Astrocyte (in vitro differentiated cells and primary cell): ENCODE measurements around the gene RBFOX2. TPM values are rescaled to one million over a fixed set of nuclear protein-coding genes. Genes with fewer than 3 reads are reported as not detected.
A peak's percentile ranks its signal among the peaks of the same experiment; 100 is the strongest.

Experiments used
- DNase-seq: peaks from one replicate; pipeline ENCODE4 v3.0.0-alpha.2; 2010; ENCODE audit warnings: low read depth
- FAIRE-seq: peaks from 2 replicates; lab custom pipeline; 2011; peaks lifted over from hg19 to GRCh38; lab: Jason Lieb, UNC
- H2AFZ ChIP-seq: 2 replicates; pipeline ENCODE4 v1.6.0; 2012; ENCODE audit warnings: low read depth, low read length, inconsistent platforms
- H3K27ac ChIP-seq: 2 replicates; pipeline ENCODE4 v1.5.1; 2011; ENCODE audit warnings: low read depth, low read length, inconsistent platforms
- H3K27me3 ChIP-seq: 2 replicates; pipeline ENCODE4 v1.6.0; 2011; ENCODE audit warnings: low read length, inconsistent platforms; ENCODE audit not compliant: insufficient read depth
- H3K36me3 ChIP-seq: 2 replicates; pipeline ENCODE4 v1.5.1; 2011; ENCODE audit warnings: low read length, inconsistent platforms; ENCODE audit not compliant: insufficient read depth
- H3K4me1 ChIP-seq: 2 replicates; pipeline ENCODE4 v1.5.1; 2011; ENCODE audit warnings: low read length, inconsistent platforms; ENCODE audit not compliant: insufficient read depth
- H3K4me2 ChIP-seq: 2 replicates; pipeline ENCODE4 v1.6.0; 2012; ENCODE audit warnings: low read length, inconsistent platforms
- H3K4me3 ChIP-seq: 2 replicates; pipeline ENCODE4 v1.5.1; 2011; ENCODE audit warnings: low read depth, mild to moderate bottlenecking, low read length, inconsistent platforms; ENCODE audit not compliant: insufficient read depth
- H3K79me2 ChIP-seq: 2 replicates; pipeline ENCODE4 v1.6.0; 2012; ENCODE audit warnings: mild to moderate bottlenecking, low read length, inconsistent platforms; ENCODE audit not compliant: insufficient read depth
- H3K9ac ChIP-seq: 2 replicates; pipeline ENCODE4 v1.6.0; 2012; ENCODE audit warnings: mild to moderate bottlenecking, low read length, inconsistent platforms
- H3K9me3 ChIP-seq: 2 replicates; pipeline ENCODE4 v1.5.1; 2012; ENCODE audit warnings: low read depth, mild to moderate bottlenecking, low read length, inconsistent platforms; ENCODE audit not compliant: insufficient read depth
- H4K20me1 ChIP-seq: 2 replicates; pipeline ENCODE4 v1.6.0; 2012; ENCODE audit warnings: low read length, inconsistent platforms; ENCODE audit not compliant: insufficient read depth
- H3K27ac Mint-ChIP-seq: one replicate; pipeline ENCODE4 v1.8.0; 2021; ENCODE audit warnings: mild to moderate bottlenecking, mixed read lengths; ENCODE audit not compliant: unreplicated experiment
- H3K27me3 Mint-ChIP-seq: one replicate; pipeline ENCODE4 v1.8.0; 2021; ENCODE audit warnings: low read depth, mixed read lengths; ENCODE audit not compliant: unreplicated experiment
- H3K36me3 Mint-ChIP-seq: one replicate; pipeline ENCODE4 v1.8.0; 2021; ENCODE audit warnings: low read depth, mixed read lengths; ENCODE audit not compliant: unreplicated experiment
- H3K4me1 Mint-ChIP-seq: one replicate; pipeline ENCODE4 v1.8.0; 2021; ENCODE audit warnings: low read depth, mixed read lengths; ENCODE audit not compliant: unreplicated experiment
- H3K4me3 Mint-ChIP-seq: one replicate; pipeline ENCODE4 v1.8.0; 2021; ENCODE audit warnings: mild to moderate bottlenecking, moderate library complexity, mixed read lengths; ENCODE audit not compliant: unreplicated experiment
- H3K9me3 Mint-ChIP-seq: one replicate; pipeline ENCODE4 v1.8.0; 2021; ENCODE audit warnings: mild to moderate bottlenecking, mixed read lengths; ENCODE audit not compliant: unreplicated experiment
- CTCF ChIP-seq: IDR thresholded peaks from 2 replicates; pipeline ENCODE4 v1.5.1; 2011; ENCODE audit warnings: low read depth, mild to moderate bottlenecking, inconsistent platforms, low read length, moderate library complexity; ENCODE audit not compliant: insufficient read depth
- EZH2 ChIP-seq: IDR thresholded peaks from 2 replicates; pipeline ENCODE4 v1.6.1; 2012; ENCODE audit warnings: mild to moderate bottlenecking, low read length, inconsistent platforms; ENCODE audit not compliant: insufficient read depth
- total RNA-seq: library from RNA; stranded (reverse); gene quantifications from 2 replicates; pipeline ENCODE4 v1.2.1, GENCODE V29; 2021

Gene RBFOX2
- total RNA-seq, 1 donor from 2014 or later: 169 TPM

GRCh38 chr22:35894937-35895708 lies 133.5 kb downstream of the RBFOX2 start:
- H3K4me3 ChIP-seq: no peak overlapping the region
- peaks cover 8% of the 10 kb centered on the region for H3K36me3 Mint-ChIP-seq
- H2AFZ ChIP-seq: no peak overlapping the region
- no peaks in the 10 kb centered on the region for H3K9me3 Mint-ChIP-seq
- H3K9me3 ChIP-seq: no peaks in the 10 kb centered on the region
- H3K4me1 Mint-ChIP-seq: peaks cover 49% of the 10 kb centered on the region
- H3K27ac ChIP-seq: no peak overlapping the region
- TF ChIP-seq CTCF: no peak
- TF ChIP-seq EZH2: no peak
- H3K27me3 ChIP-seq: no peaks in the 10 kb centered on the region
- DNase-seq: peak; percentile 68
- peaks cover 23% of the 10 kb centered on the region for H3K4me1 ChIP-seq
- no peaks in the 10 kb centered on the region for H3K27me3 Mint-ChIP-seq
- H3K36me3 ChIP-seq: no peaks in the 10 kb centered on the region
- peak overlapping the region; percentile 12 for H3K4me2 ChIP-seq
- peaks cover 59% of the 10 kb centered on the region for H4K20me1 ChIP-seq
- peak overlapping the region; percentile 14 for H3K4me3 Mint-ChIP-seq
- H3K27ac Mint-ChIP-seq: peak overlapping the region; percentile 16
- peaks cover 81% of the 10 kb centered on the region for H3K79me2 ChIP-seq
- H3K9ac ChIP-seq: no peak overlapping the region
- FAIRE-seq: no peak

- no peak overlapping the region for H2AFZ ChIP-seq
- H3K27ac ChIP-seq: no peak overlapping the region
- H3K27ac Mint-ChIP-seq: no peak overlapping the region
- H3K4me3 ChIP-seq: no peak overlapping the region
- H3K4me2 ChIP-seq: peak overlapping the region; percentile 12
- H3K9me3 ChIP-seq: no peaks in the 10 kb centered on the region
- H3K4me3 Mint-ChIP-seq: peak overlapping the region; percentile 14
- peaks cover 17% of the 10 kb centered on the region for H3K4me1 ChIP-seq
- H3K27me3 ChIP-seq: no peaks in the 10 kb centered on the region
- no peak for FAIRE-seq
- TF ChIP-seq CTCF: no peak
- TF ChIP-seq EZH2: no peak
- no peaks in the 10 kb centered on the region for H3K27me3 Mint-ChIP-seq
- H4K20me1 ChIP-seq: peaks cover 56% of the 10 kb centered on the region
- H3K79me2 ChIP-seq: peaks cover 82% of the 10 kb centered on the region
- no peaks in the 10 kb centered on the region for H3K9me3 Mint-ChIP-seq
- DNase-seq: no peak
- H3K9ac ChIP-seq: no peak overlapping the region
- H3K36me3 Mint-ChIP-seq: peaks cover 8% of the 10 kb centered on the region
- H3K36me3 ChIP-seq: no peaks in the 10 kb centered on the region
- H3K4me1 Mint-ChIP-seq: peaks cover 47% of the 10 kb centered on the region
Measured at GRCh38 chr22:35894464-35894878, 134.2 kb downstream of the RBFOX2 start.

- no peak overlapping the region for H3K4me3 ChIP-seq
- peaks cover 57% of the 10 kb centered on the region for H4K20me1 ChIP-seq
- Mint-ChIP-seq H3K36me3 (peaks cover 8% of the 10 kb centered on the region), H3K4me3 (no peak overlapping the region), H3K27ac (no peak overlapping the region), H3K9me3 (no peaks in the 10 kb centered on the region), H3K4me1 (peaks cover 43% of the 10 kb centered on the region), H3K27me3 (no peaks in the 10 kb centered on the region)
- no peak for TF ChIP-seq EZH2
- TF ChIP-seq CTCF: no peak
- FAIRE-seq: no peak
- H3K79me2 ChIP-seq: peaks cover 84% of the 10 kb centered on the region
- no peak overlapping the region for H3K9ac ChIP-seq
- H3K36me3 ChIP-seq: no peaks in the 10 kb centered on the region
- H2AFZ ChIP-seq: no peak overlapping the region
- H3K4me1 ChIP-seq: peaks cover 17% of the 10 kb centered on the region
- no peak overlapping the region for H3K4me2 ChIP-seq
- no peak overlapping the region for H3K27ac ChIP-seq
- H3K9me3 ChIP-seq: no peaks in the 10 kb centered on the region
- no peak for DNase-seq
- no peaks in the 10 kb centered on the region for H3K27me3 ChIP-seq
Measured at GRCh38 chr22:35893698-35894097, 134.9 kb downstream of the RBFOX2 start.
